ENCODE measurements around the gene SNX27.

Gene SNX27

DNA sequence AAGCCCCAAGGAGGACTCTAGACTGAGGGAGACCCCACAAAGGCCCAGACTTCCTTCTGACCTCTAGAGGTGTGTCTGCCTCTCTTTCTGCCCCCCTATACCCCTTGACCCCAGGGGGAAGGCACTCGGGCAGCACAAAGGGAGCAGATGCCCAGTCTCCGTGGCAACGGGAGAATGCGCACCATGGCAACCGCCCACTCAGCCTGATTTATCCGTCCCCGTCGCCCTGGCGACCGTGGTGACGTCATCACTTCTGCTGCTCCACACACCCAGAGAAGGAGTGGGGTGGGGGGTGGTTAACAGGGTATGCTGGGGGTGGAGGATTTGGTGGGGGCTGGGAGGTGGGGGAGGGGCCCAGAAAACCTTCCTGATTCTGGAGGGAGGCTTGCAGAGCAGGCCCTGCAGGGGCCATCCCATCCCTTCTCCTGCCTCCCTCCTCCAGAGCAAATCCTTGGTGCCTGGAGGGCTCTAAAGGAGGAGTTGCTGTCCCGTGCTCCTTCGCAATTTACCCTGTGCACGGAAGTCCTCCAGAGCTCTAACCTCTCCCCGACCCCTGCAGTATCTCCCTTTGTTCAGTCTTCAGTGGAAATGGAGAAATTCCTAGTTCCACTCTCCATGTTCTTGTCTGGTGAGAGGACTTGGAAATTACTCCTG is 98.5 kb downstream of the SNX27 start:
- peak; percentile 52 for DNase-seq (ENCODE audit: extremely low spot score)
- ChIA-PET CTCF (no interaction called here), POLR2A (no interaction called here)
- TF ChIP-seq FOXM1 (IDR thresholded peaks at IDR 0.05; ENCODE audit: borderline replicate concordance) = no peak
- TF ChIP-seq, protein P1, sequence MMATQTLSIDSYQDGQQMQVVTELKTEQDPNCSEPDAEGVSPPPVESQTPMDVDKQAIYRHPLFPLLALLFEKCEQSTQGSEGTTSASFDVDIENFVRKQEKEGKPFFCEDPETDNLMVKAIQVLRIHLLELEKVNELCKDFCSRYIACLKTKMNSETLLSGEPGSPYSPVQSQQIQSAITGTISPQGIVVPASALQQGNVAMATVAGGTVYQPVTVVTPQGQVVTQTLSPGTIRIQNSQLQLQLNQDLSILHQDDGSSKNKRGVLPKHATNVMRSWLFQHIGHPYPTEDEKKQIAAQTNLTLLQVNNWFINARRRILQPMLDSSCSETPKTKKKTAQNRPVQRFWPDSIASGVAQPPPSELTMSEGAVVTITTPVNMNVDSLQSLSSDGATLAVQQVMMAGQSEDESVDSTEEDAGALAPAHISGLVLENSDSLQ (IDR thresholded peaks at IDR 0.05) = peak; percentile 58

DNA sequence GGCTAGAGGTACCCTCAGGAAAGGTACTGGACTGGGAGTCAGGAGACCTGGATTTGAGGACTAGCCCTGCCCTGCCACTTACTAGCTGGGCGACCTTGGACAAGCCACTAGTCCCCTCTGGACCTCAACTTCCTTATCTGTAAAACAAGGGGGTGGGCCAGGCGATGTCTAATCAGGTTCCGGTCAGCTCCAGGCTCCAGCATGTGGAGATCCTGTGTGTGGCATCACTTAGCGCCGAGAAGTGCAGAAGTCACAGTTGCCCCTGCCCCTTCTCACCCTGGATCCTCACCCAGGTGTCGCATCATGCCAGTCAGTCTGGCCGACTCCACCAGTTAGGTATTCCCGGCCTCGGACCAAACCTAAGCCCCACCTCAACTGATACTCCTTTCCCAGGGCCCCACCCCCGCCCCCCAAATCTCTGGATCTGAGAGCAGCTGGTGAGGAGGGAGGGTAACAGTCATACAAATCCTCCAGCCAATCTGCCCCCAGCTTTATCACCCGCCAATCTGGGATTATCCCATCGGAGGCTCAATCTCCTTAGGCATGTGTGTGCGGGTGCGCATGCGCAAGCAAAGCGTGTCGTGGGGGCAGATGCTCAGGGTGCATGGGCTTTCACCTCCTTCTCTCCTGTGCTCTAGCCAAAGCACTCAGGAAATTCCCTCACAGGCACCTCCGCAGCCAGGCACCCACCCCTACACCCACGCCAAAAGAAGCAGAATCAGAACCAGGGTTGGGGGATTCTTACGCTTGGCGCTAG is 99.4 kb downstream of the SNX27 start:
- TF ChIP-seq FOXA1 (IDR thresholded peaks at IDR 0.05) = no peak
- no peak for TF ChIP-seq FOXK2 (IDR thresholded peaks at IDR 0.05)
- TF ChIP-seq NFRKB (IDR thresholded peaks at IDR 0.05) = no peak
- no peak for TF ChIP-seq LEF1 (IDR thresholded peaks at IDR 0.05; ENCODE audit: borderline replicate concordance)
- TF ChIP-seq ARNT (IDR thresholded peaks at IDR 0.05) = no peak
- no peak for TF ChIP-seq CTBP1 (IDR thresholded peaks at IDR 0.05; ENCODE audit: borderline replicate concordance)
- TF ChIP-seq SUZ12 (IDR thresholded peaks at IDR 0.05) = no peak
- no peak for TF ChIP-seq ELF4 (IDR thresholded peaks at IDR 0.05)
- TF ChIP-seq ZNF384 (IDR thresholded peaks at IDR 0.05) = no peak
- no peak for DNase-seq (ENCODE audit: extremely low spot score)
- POLR2A ChIA-PET = no interaction called here
- CTCF ChIA-PET = no interaction called here

- CTCF ChIA-PET = no interaction called here
- no peak for DNase-seq (ENCODE audit: extremely low spot score)
- TF ChIP-seq TARDBP (IDR thresholded peaks at IDR 0.05) (no peak), BHLHE40 (IDR thresholded peaks at IDR 0.05; ENCODE audit: borderline replicate concordance) (no peak), SUZ12 (IDR thresholded peaks at IDR 0.05) (no peak), HDGF (IDR thresholded peaks at IDR 0.05; ENCODE audit: borderline replicate concordance) (no peak), L3MBTL2 (conservative IDR thresholded peaks at IDR 0.05) (no peak), NFRKB (IDR thresholded peaks at IDR 0.05) (no peak), FOXM1 (IDR thresholded peaks at IDR 0.05; ENCODE audit: borderline replicate concordance) (no peak), CTBP1 (IDR thresholded peaks at IDR 0.05; ENCODE audit: borderline replicate concordance) (no peak), LEF1 (IDR thresholded peaks at IDR 0.05; ENCODE audit: borderline replicate concordance) (no peak), FOXA1 (IDR thresholded peaks at IDR 0.05) (no peak), FOXK2 (IDR thresholded peaks at IDR 0.05) (no peak), SP1 (IDR thresholded peaks at IDR 0.05) (no peak)
- TF ChIP-seq, protein P1 (IDR thresholded peaks at IDR 0.05) = no peak
- POLR2A ChIA-PET = no interaction called here
Measured at GRCh38 chr1:151711951-151712350, 100.1 kb downstream of the SNX27 start.

- DNase-seq (ENCODE audit: extremely low spot score) = no peak
- TF ChIP-seq FOXM1 (IDR thresholded peaks at IDR 0.05; ENCODE audit: borderline replicate concordance) (no peak), BHLHE40 (IDR thresholded peaks at IDR 0.05; ENCODE audit: borderline replicate concordance) (no peak), SUZ12 (IDR thresholded peaks at IDR 0.05) (no peak), TARDBP (IDR thresholded peaks at IDR 0.05) (no peak), CTBP1 (IDR thresholded peaks at IDR 0.05; ENCODE audit: borderline replicate concordance) (no peak), ARNT (IDR thresholded peaks at IDR 0.05) (no peak), HDGF (IDR thresholded peaks at IDR 0.05; ENCODE audit: borderline replicate concordance) (no peak), LEF1 (IDR thresholded peaks at IDR 0.05; ENCODE audit: borderline replicate concordance) (no peak), FOXA1 (IDR thresholded peaks at IDR 0.05) (no peak), L3MBTL2 (conservative IDR thresholded peaks at IDR 0.05) (no peak), FOXK2 (IDR thresholded peaks at IDR 0.05) (no peak), NFRKB (IDR thresholded peaks at IDR 0.05) (no peak)
- TF ChIP-seq, protein P1 (IDR thresholded peaks at IDR 0.05) = no peak
- ChIA-PET CTCF (no interaction called here), POLR2A (no interaction called here)
Measured at GRCh38 chr1:151713044-151713443, 101.2 kb downstream of the SNX27 start.

GRCh38 chr1:151713874-151714273 is 102.0 kb downstream of the SNX27 start:
- CTCF ChIA-PET = no interaction called here
- POLR2A ChIA-PET = no interaction called here
- TF ChIP-seq NFRKB (IDR thresholded peaks at IDR 0.05) = no peak
- no peak for TF ChIP-seq ELF4 (IDR thresholded peaks at IDR 0.05)
- TF ChIP-seq SUZ12 (IDR thresholded peaks at IDR 0.05) = no peak
- TF ChIP-seq CTBP1 (IDR thresholded peaks at IDR 0.05; ENCODE audit: borderline replicate concordance) = no peak
- TF ChIP-seq L3MBTL2 (conservative IDR thresholded peaks at IDR 0.05) = no peak
- TF ChIP-seq FOXM1 (IDR thresholded peaks at IDR 0.05; ENCODE audit: borderline replicate concordance) = no peak
- no peak for TF ChIP-seq FOXK2 (IDR thresholded peaks at IDR 0.05)
- TF ChIP-seq SP1 (IDR thresholded peaks at IDR 0.05) = no peak
- TF ChIP-seq ARNT (IDR thresholded peaks at IDR 0.05) = no peak
- TF ChIP-seq BHLHE40 (IDR thresholded peaks at IDR 0.05; ENCODE audit: borderline replicate concordance) = no peak
- TF ChIP-seq LEF1 (IDR thresholded peaks at IDR 0.05; ENCODE audit: borderline replicate concordance) = no peak
- TF ChIP-seq HDGF (IDR thresholded peaks at IDR 0.05; ENCODE audit: borderline replicate concordance) = no peak
- no peak for DNase-seq (ENCODE audit: extremely low spot score)
